MM.1S (cell line): ENCODE measurements around the gene PLXNA2.

Experiments used
- DNase-seq: peaks from one replicate; pipeline ENCODE4 v3.0.0-alpha.2; 2015
- H2AFZ ChIP-seq: fragments of 300-600 bp; sonication (generic); 2 replicates; pipeline ENCODE4 v1.6.0; 2016; ENCODE audit warnings: antibody characterized with exemption, low read length
- H3F3A ChIP-seq: fragments of 300-600 bp; sonication (generic); 2 replicates; pipeline ENCODE4 v1.6.1; 2016; ENCODE audit warnings: mild to moderate bottlenecking, antibody characterized with exemption, low read length, moderate library complexity, mixed read lengths; ENCODE audit not compliant: insufficient read depth
- H3K27ac ChIP-seq: fragments of 300-600 bp; sonication (generic); 2 replicates; pipeline ENCODE4 v1.5.1; 2016; ENCODE audit warnings: mild to moderate bottlenecking, low read length
- H3K27me3 ChIP-seq: fragments of 300-600 bp; sonication (generic); replicated peaks from 2 replicates; pipeline ENCODE4 v1.6.0; 2016; ENCODE audit warnings: low read length; ENCODE audit not compliant: insufficient read depth
- H3K36me3 ChIP-seq: fragments of 300-600 bp; sonication (generic); replicated peaks from 2 replicates; pipeline ENCODE4 v1.6.1; 2016; ENCODE audit warnings: mild to moderate bottlenecking, low read length, mixed read lengths; ENCODE audit not compliant: insufficient read depth
- H3K4me1 ChIP-seq: fragments of 300-600 bp; sonication (generic); 2 replicates; pipeline ENCODE4 v1.6.1; 2016; ENCODE audit warnings: low read length, mixed read lengths
- H3K4me2 ChIP-seq: fragments of 300-600 bp; sonication (generic); 2 replicates; pipeline ENCODE4 v1.6.0; 2016; ENCODE audit warnings: low read depth, low read length
- H3K4me3 ChIP-seq: fragments of 300-600 bp; sonication (generic); 2 replicates; pipeline ENCODE4 v1.5.1; 2016; ENCODE audit warnings: low read length, mixed read lengths
- H3K79me2 ChIP-seq: fragments of 300-600 bp; sonication (generic); 2 replicates; pipeline ENCODE4 v1.6.1; 2016; ENCODE audit warnings: mixed run types, low read length, mixed read lengths
- H3K9ac ChIP-seq: fragments of 300-600 bp; sonication (generic); 2 replicates; pipeline ENCODE4 v1.6.1; 2016; ENCODE audit warnings: low read length, mixed read lengths
- H3K9me2 ChIP-seq: fragments of 300-600 bp; sonication (generic); replicated peaks from 2 replicates; pipeline ENCODE4 v1.6.1; 2016; ENCODE audit warnings: mild to moderate bottlenecking, low read length, mixed read lengths; ENCODE audit not compliant: insufficient read depth
- H3K9me3 ChIP-seq: fragments of 300-600 bp; sonication (generic); replicated peaks from 2 replicates; pipeline ENCODE4 v1.6.1; 2016; ENCODE audit warnings: mild to moderate bottlenecking, low read length, mixed read lengths; ENCODE audit not compliant: insufficient read depth
- H4K20me1 ChIP-seq: fragments of 300-600 bp; sonication (generic); 2 replicates; pipeline ENCODE4 v1.6.1; 2016; ENCODE audit warnings: mild to moderate bottlenecking, low read length, moderate library complexity, mixed read lengths; ENCODE audit not compliant: insufficient read depth
- EZH2 ChIP-seq: fragments of 300-600 bp; sonication (generic); optimal IDR thresholded peaks from 2 replicates; pipeline ENCODE3; 2017; ENCODE audit warnings: low read depth, mild to moderate bottlenecking, antibody characterized with exemption, low read length, mixed read lengths
- EZH2phosphoT487 ChIP-seq: fragments of 300-600 bp; sonication (generic); IDR thresholded peaks from 2 replicates; pipeline ENCODE4 v1.6.1; 2018; ENCODE audit warnings: antibody characterized with exemption, low read length
- TF ChIP-seq, protein P1 (sequence below): fragments of 300-600 bp; sonication (generic); IDR thresholded peaks from 2 replicates; pipeline ENCODE4 v1.5.1; 2016; ENCODE audit warnings: antibody characterized with exemption, low read length, mixed read lengths

PLXNA2 gene

GRCh38 chr1:208127284-208127683 lies 116.9 kb downstream of the PLXNA2 start:
- Histone ChIP-seq H3K4me1 (no peaks in the 10 kb centered on the region), H3F3A (no peaks in the 10 kb centered on the region), H3K9me2 (no peaks in the 10 kb centered on the region), H3K4me2 (no peak overlapping the region), H3K27ac (no peak overlapping the region), H3K79me2 (no peaks in the 10 kb centered on the region), H4K20me1 (no peaks in the 10 kb centered on the region), H3K9ac (no peak overlapping the region), H2AFZ (no peak overlapping the region), H3K9me3 (no peaks in the 10 kb centered on the region), H3K27me3 (no peaks in the 10 kb centered on the region), H3K36me3 (no peaks in the 10 kb centered on the region), H3K4me3 (no peak overlapping the region)
- TF ChIP-seq EZH2 (no peak), EZH2phosphoT487 (no peak)
- TF ChIP-seq, protein P1, sequence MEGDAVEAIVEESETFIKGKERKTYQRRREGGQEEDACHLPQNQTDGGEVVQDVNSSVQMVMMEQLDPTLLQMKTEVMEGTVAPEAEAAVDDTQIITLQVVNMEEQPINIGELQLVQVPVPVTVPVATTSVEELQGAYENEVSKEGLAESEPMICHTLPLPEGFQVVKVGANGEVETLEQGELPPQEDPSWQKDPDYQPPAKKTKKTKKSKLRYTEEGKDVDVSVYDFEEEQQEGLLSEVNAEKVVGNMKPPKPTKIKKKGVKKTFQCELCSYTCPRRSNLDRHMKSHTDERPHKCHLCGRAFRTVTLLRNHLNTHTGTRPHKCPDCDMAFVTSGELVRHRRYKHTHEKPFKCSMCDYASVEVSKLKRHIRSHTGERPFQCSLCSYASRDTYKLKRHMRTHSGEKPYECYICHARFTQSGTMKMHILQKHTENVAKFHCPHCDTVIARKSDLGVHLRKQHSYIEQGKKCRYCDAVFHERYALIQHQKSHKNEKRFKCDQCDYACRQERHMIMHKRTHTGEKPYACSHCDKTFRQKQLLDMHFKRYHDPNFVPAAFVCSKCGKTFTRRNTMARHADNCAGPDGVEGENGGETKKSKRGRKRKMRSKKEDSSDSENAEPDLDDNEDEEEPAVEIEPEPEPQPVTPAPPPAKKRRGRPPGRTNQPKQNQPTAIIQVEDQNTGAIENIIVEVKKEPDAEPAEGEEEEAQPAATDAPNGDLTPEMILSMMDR = no peak
- no peak for DNase-seq

DNA sequence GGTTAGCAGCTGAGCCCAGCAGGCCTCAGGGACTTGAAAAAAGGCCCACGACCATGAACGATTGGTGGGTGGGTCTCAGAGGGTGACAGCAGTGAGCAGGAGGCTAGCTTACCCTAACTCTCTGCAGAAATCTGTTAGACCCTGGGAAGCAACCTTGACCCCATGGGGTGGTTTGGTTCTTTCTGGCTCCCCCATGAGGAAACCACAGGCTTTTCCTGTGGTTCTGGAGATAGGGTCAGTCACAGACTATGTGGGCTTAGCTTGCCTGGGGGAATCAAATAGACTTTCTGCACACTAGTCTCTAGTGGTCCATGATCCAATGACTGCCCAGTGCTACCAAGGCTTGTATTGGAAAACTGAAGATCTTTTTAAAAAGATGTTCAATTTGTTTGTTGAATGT lies 118.1 kb downstream of the PLXNA2 start:
- H4K20me1 ChIP-seq = no peaks in the 10 kb centered on the region
- DNase-seq = no peak
- no peaks in the 10 kb centered on the region for H3K27me3 ChIP-seq

GRCh38 chr1:208122612-208123358 lies 121.4 kb downstream of the PLXNA2 start:
- Histone ChIP-seq H3K4me2 (no peak overlapping the region), H3K9me3 (no peaks in the 10 kb centered on the region), H3K27ac (no peak overlapping the region), H3K9ac (no peak overlapping the region), H3K4me3 (no peak overlapping the region), H3K79me2 (no peaks in the 10 kb centered on the region), H3F3A (no peaks in the 10 kb centered on the region), H3K27me3 (no peaks in the 10 kb centered on the region), H4K20me1 (no peaks in the 10 kb centered on the region), H3K36me3 (no peaks in the 10 kb centered on the region), H3K9me2 (no peaks in the 10 kb centered on the region), H2AFZ (no peak overlapping the region), H3K4me1 (no peaks in the 10 kb centered on the region)
- DNase-seq = no peak
- TF ChIP-seq EZH2phosphoT487 (no peak), EZH2 (no peak)
- TF ChIP-seq, protein P1 = no peak

More for the DNA sequence above, 118.1 kb downstream of the PLXNA2 start:
- Histone ChIP-seq H3K4me2 (no peak overlapping the region), H3K4me3 (no peak overlapping the region), H3K79me2 (no peaks in the 10 kb centered on the region), H2AFZ (no peak overlapping the region), H3K9me3 (no peaks in the 10 kb centered on the region), H3K36me3 (no peaks in the 10 kb centered on the region), H3K9ac (no peak overlapping the region), H3K4me1 (no peaks in the 10 kb centered on the region), H3F3A (no peaks in the 10 kb centered on the region), H3K27ac (no peak overlapping the region), H3K9me2 (no peaks in the 10 kb centered on the region)
- TF ChIP-seq, protein P1 = no peak
- TF ChIP-seq EZH2phosphoT487 (no peak), EZH2 (no peak)
